ENCODE measurements around the gene CDX2.

CDX2 gene

GRCh38 chr13:27927444-27928352 is 41.4 kb downstream of the CDX2 start:
- DNase-seq: no peak

- no peak for DNase-seq
Measured at GRCh38 chr13:27926644-27927434, 42.3 kb downstream of the CDX2 start.

GRCh38 chr13:27925220-27925991 is 43.7 kb downstream of the CDX2 start:
- DNase-seq: no peak

- DNase-seq: no peak
Measured at GRCh38 chr13:27924529-27925141, 44.5 kb downstream of the CDX2 start.

GRCh38 chr13:27923794-27924528 is 45.2 kb downstream of the CDX2 start:
- no peak for DNase-seq

GRCh38 chr13:27922883-27923612 is 46.1 kb downstream of the CDX2 start:
- no peak for DNase-seq

- no peak for DNase-seq
Measured at GRCh38 chr13:27921961-27922882, 46.9 kb downstream of the CDX2 start.

GRCh38 chr13:27921421-27921960 is 47.6 kb downstream of the CDX2 start:
- no peak for DNase-seq

GRCh38 chr13:27920677-27921420 is 48.3 kb downstream of the CDX2 start:
- no peak for DNase-seq

GRCh38 chr13:27919934-27920676 is 49.0 kb downstream of the CDX2 start, which contains the start of gene PDX1:
PDX1 (plus strand) TSS chr13:27920000; CDS start chr13:27920139, 139 bp downstream.
- no peak for DNase-seq

- no peak for DNase-seq
Measured at GRCh38 chr13:27919659-27919933, 49.5 kb downstream of the CDX2 start.

GRCh38 chr13:27918918-27919658 is 50.0 kb downstream of the CDX2 start:
- no peak for DNase-seq

- DNase-seq: no peak
Measured at GRCh38 chr13:27918041-27918917, 50.8 kb downstream of the CDX2 start.

GRCh38 chr13:27917121-27917947 is 51.8 kb downstream of the CDX2 start:
- DNase-seq: no peak
